Measurements from ENCODE around the gene CCDC14.
"Not testable (repeated sequence)": the region's sequence is repeated elsewhere in the genome, so short reads cannot be mapped to it uniquely, and the experiment has no call there.

DNA sequence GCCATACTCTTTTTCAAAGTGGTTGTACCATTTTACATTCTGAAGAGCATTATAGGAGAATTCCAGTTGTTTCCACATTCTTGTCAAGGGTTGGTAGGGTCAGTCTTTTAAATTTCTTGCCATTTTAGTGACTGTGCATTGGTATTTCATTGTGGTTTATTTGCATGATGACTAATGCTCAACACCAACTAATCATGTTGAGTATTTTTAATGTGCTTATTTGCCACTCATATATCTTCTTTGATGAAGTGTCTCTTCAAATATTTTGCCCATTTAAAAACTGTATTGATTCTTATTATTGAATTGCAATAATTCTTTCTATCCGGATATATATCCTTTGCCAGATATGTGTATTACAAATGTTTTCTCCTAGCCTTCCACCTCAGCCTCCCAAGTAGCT is 47.3 kb upstream of the CCDC14 start:
- TF ChIP-seq, protein P1, sequence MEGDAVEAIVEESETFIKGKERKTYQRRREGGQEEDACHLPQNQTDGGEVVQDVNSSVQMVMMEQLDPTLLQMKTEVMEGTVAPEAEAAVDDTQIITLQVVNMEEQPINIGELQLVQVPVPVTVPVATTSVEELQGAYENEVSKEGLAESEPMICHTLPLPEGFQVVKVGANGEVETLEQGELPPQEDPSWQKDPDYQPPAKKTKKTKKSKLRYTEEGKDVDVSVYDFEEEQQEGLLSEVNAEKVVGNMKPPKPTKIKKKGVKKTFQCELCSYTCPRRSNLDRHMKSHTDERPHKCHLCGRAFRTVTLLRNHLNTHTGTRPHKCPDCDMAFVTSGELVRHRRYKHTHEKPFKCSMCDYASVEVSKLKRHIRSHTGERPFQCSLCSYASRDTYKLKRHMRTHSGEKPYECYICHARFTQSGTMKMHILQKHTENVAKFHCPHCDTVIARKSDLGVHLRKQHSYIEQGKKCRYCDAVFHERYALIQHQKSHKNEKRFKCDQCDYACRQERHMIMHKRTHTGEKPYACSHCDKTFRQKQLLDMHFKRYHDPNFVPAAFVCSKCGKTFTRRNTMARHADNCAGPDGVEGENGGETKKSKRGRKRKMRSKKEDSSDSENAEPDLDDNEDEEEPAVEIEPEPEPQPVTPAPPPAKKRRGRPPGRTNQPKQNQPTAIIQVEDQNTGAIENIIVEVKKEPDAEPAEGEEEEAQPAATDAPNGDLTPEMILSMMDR (IDR thresholded peaks at IDR 0.05; ENCODE audit: low read depth, low read length, missing input control), result not testable (repeated sequence)
- TF ChIP-seq YY1 (IDR thresholded peaks at IDR 0.05); EGR1 (IDR thresholded peaks at IDR 0.05; ENCODE audit: low read depth in 2 of 2); RAD21 (IDR thresholded peaks at IDR 0.05): not testable (repeated sequence)
